SK-N-SH (cell line): ENCODE results near the gene PFN1. TPM values are rescaled to one million over a fixed set of nuclear protein-coding genes. Genes with fewer than 3 reads are reported as not detected.

ENCODE experiments used
- CTCF ChIA-PET: fragments of 300-600, 350-600 bp; formaldehyde crosslinking; extraction: SDS; loops from one replicate; lab custom pipeline; 2021; lab: Yijun Ruan, JAX
- POLR2A ChIA-PET: fragments of 350-600 bp; sonication (Branson Sonifier 250); formaldehyde crosslinking; extraction: SDS; loops from one replicate; lab custom pipeline; 2020; ENCODE audit warnings: antibody characterized with exemption, inconsistent platforms; lab: Yijun Ruan, JAX
- DNase-seq: peaks from one replicate; pipeline ENCODE4 v3.0.0; 2012
- H2AFZ ChIP-seq: fragments of 200-600 bp; sonication (generic); 2 replicates; pipeline ENCODE4 v1.8.1; 2016; ENCODE audit warnings: antibody characterized with exemption, mild to moderate bottlenecking, low read depth
- H3F3A ChIP-seq: fragments of 200-600 bp; sonication (generic); replicated peaks from 2 replicates; pipeline ENCODE3; 2016; ENCODE audit warnings: antibody characterized with exemption, mild to moderate bottlenecking; ENCODE audit not compliant: insufficient read depth
- H3K27ac ChIP-seq, 2 experiments: fragments of 200-500 bp in 1 of 2; fragments of 200-600 bp in 1 of 2; sonication (Bioruptor generic) in 1 of 2; sonication (generic), shearing (Covaris generic) in 1 of 2; 2 replicates each; pipeline versions ENCODE4 v1.5.1 to v1.6.1; 2014 to 2016; ENCODE audit warnings: low read depth in 2 of 2, inconsistent platforms in 1 of 2, low read length in 1 of 2, mild to moderate bottlenecking in 1 of 2, mixed read lengths in 1 of 2
- H3K27me3 ChIP-seq: fragments of 200-600 bp; sonication (generic), shearing (Covaris generic); 2 replicates; pipeline ENCODE4 v1.6.1; 2016; ENCODE audit warnings: mixed run types; ENCODE audit not compliant: insufficient read depth
- H3K36me3 ChIP-seq, 2 experiments: fragments of 200-500 bp in 1 of 2; fragments of 200-600 bp in 1 of 2; sonication (Bioruptor generic) in 1 of 2; sonication (generic) in 1 of 2; replicated peaks in 1 of 2; 2 replicates each; pipeline versions ENCODE3 to v1.5.1; 2014 to 2016; ENCODE audit warnings: low read length in 1 of 2, mild to moderate bottlenecking in 1 of 2; ENCODE audit not compliant: insufficient read depth in 2 of 2, control insufficient read depth in 1 of 2
- H3K4me1 ChIP-seq, 2 experiments: fragments of 200-500 bp in 1 of 2; fragments of 200-600 bp in 1 of 2; sonication (Bioruptor generic) in 1 of 2; sonication (generic), shearing (Covaris generic) in 1 of 2; 2 replicates each; pipeline versions ENCODE4 v1.5.1 to v1.6.1; 2014 to 2016; ENCODE audit warnings: low read depth in 1 of 2, low read length in 1 of 2, mixed run types in 1 of 2; ENCODE audit not compliant: insufficient read depth in 2 of 2, control insufficient read depth in 1 of 2
- H3K4me2 ChIP-seq: fragments of 200-600 bp; sonication (generic), shearing (Covaris generic); 2 replicates; pipeline ENCODE4 v1.6.1; 2017; ENCODE audit warnings: mixed run types
- H3K4me3 ChIP-seq, 2 experiments: fragments of 200-500 bp in 1 of 2; fragments of 200-600 bp in 1 of 2; sonication (Bioruptor generic) in 1 of 2; sonication (generic), shearing (Covaris generic) in 1 of 2; 2 replicates each; pipeline versions ENCODE4 v1.5.1 to v1.8.1; 2014 to 2016; ENCODE audit warnings: low read depth in 2 of 2, inconsistent platforms in 1 of 2, low read length in 1 of 2, mild to moderate bottlenecking in 1 of 2, mixed read lengths in 1 of 2, moderate library complexity in 1 of 2
- H3K79me2 ChIP-seq: fragments of 200-600 bp; sonication (generic); 2 replicates; pipeline ENCODE4 v1.8.1; 2017; ENCODE audit warnings: mild to moderate bottlenecking; ENCODE audit not compliant: insufficient read depth
- H3K9ac ChIP-seq: fragments of 200-600 bp; sonication (generic); 2 replicates; pipeline ENCODE4 v1.6.1; 2017; ENCODE audit warnings: mixed run types
- H3K9me2 ChIP-seq: fragments of 200-600 bp; sonication (generic); 2 replicates; pipeline ENCODE4 v1.6.1; 2017; ENCODE audit warnings: mixed run types
- H3K9me3 ChIP-seq: fragments of 200-600 bp; sonication (generic); 2 replicates; pipeline ENCODE4 v1.6.1; 2017; ENCODE audit warnings: mixed run types, mild to moderate bottlenecking, moderate library complexity
- H4K20me1 ChIP-seq: fragments of 200-600 bp; sonication (generic); 2 replicates; pipeline ENCODE4 v1.6.1; 2017; ENCODE audit warnings: mild to moderate bottlenecking, mixed run types; ENCODE audit not compliant: insufficient read depth
- CHD2 ChIP-seq: fragments of 150-350 bp; IDR thresholded peaks from 2 replicates; pipeline ENCODE4 v1.6.1; 2018; ENCODE audit warnings: low read length; ENCODE audit not compliant: partially characterized antibody
- EP300 ChIP-seq, 2 experiments: IDR thresholded peaks; 2 replicates each; pipeline versions ENCODE4 v1.4.0 to v1.6.1; 2012; ENCODE audit warnings: borderline replicate concordance in 1 of 2, low read depth in 1 of 2, low read length in 1 of 2
- FOSL2 ChIP-seq: IDR thresholded peaks from 2 replicates; pipeline ENCODE4 v1.4.0; 2012; ENCODE audit warnings: low read depth, mild to moderate bottlenecking, moderate library complexity, borderline replicate concordance
- FOXM1 ChIP-seq: IDR thresholded peaks from 2 replicates; pipeline ENCODE4 v1.4.0; 2012; ENCODE audit warnings: low read depth, mild to moderate bottlenecking
- GATA2 ChIP-seq: sonication (generic); formaldehyde crosslinking; IDR thresholded peaks from 2 replicates; pipeline ENCODE4 v1.5.0; 2020; ENCODE audit warnings: mild to moderate bottlenecking, missing genetic modification reagents
- MAX ChIP-seq: IDR thresholded peaks from 2 replicates; pipeline ENCODE4 v1.4.0; 2012; ENCODE audit warnings: low read depth
- NFIC ChIP-seq: IDR thresholded peaks from 2 replicates; pipeline ENCODE4 v1.4.0; 2012; ENCODE audit warnings: borderline replicate concordance
- POLR2AphosphoS5 ChIP-seq: IDR thresholded peaks from 2 replicates; pipeline ENCODE4 v1.6.1; 2012; ENCODE audit warnings: low read depth, low read length
- SIN3A ChIP-seq: IDR thresholded peaks from 2 replicates; pipeline ENCODE4 v1.6.1; 2012; ENCODE audit warnings: low read depth, mild to moderate bottlenecking, low read length, moderate library complexity, borderline replicate concordance
- SMC3 ChIP-seq: IDR thresholded peaks from 2 replicates; pipeline ENCODE4 v1.6.1; 2012; ENCODE audit warnings: low read depth, low read length, improper control_type of control experiment
- TAF1 ChIP-seq: IDR thresholded peaks from 2 replicates; pipeline ENCODE4 v1.6.1; 2012; ENCODE audit warnings: low read depth, mild to moderate bottlenecking, low read length, moderate library complexity, borderline replicate concordance
- TEAD4 ChIP-seq: IDR thresholded peaks from 2 replicates; pipeline ENCODE4 v1.4.0; 2012; ENCODE audit warnings: mild to moderate bottlenecking, borderline replicate concordance; ENCODE audit not compliant: insufficient read depth
- USF1 ChIP-seq: IDR thresholded peaks from 2 replicates; pipeline ENCODE4 v1.4.0; 2012; ENCODE audit warnings: low read depth, borderline replicate concordance
- USF2 ChIP-seq: fragments of 150-350 bp; IDR thresholded peaks from 2 replicates; pipeline ENCODE4 v1.6.1; 2017; ENCODE audit warnings: antibody characterized with exemption, low read length, low read depth, borderline replicate concordance
- ZBTB33 ChIP-seq: IDR thresholded peaks from 2 replicates; pipeline ENCODE4 v1.4.0; 2012; ENCODE audit warnings: low read depth, borderline replicate concordance
- WGBS: methylation state at CpG from one replicate; pipeline ENCODE4 v1.1.6; 2017; ENCODE audit warnings: low lambda C conversion rate; 5-methylcytosine and 5-hydroxymethylcytosine counted together
- polyA plus RNA-seq, 3 experiments: library from polyadenylated mRNA; depleted of rRNA; stranded (reverse); fragments of >200 nt; gene quantifications; 2 replicates each; pipeline ENCODE4 v1.2.3, GENCODE V29; 2012

The PFN1 gene
- polyA plus RNA-seq, 1 of the 3 experiments (the other 2 are of a cell fraction) = 2,484 TPM

- H2AFZ ChIP-seq = no peak overlapping the region
- H3K4me1 ChIP-seq = peaks cover 16 to 24% of the 10 kb centered on the region in 2 experiments; a peak in 3 of 4 replicates
- peak overlapping the region; percentile 93 to 96 for H3K27ac ChIP-seq
- H3K9ac ChIP-seq = peak overlapping the region; percentile 77
- DNase-seq = peak; percentile 62
- peaks cover 11 to 18% of the 10 kb centered on the region in 2 experiments for H3K36me3 ChIP-seq
- H3K9me3 ChIP-seq = no peaks in the 10 kb centered on the region
- peak overlapping the region; percentile 59 to 72 for H3K4me3 ChIP-seq
- CTCF ChIA-PET = interaction anchor here (0.8 to 6.6 kb wide), 9 partner anchors 11 to 94 kb away, joined by 3 to 52 read pairs (median 4); partner anchors contain the start of genes CAMTA2, CHRNE, ENO3 and SLC25A11
- TF ChIP-seq TAF1 (no peak), SIN3A (0 out of 2 replicates have a peak, but pooled peaks have one; percentile 10), SMC3 (no peak), FOXM1 (no peak), USF1 (0 out of 2 replicates have a peak, but pooled peaks have one; percentile 32)
- no peaks in the 10 kb centered on the region for H3K9me2 ChIP-seq
- H4K20me1 ChIP-seq = no peaks in the 10 kb centered on the region
- H3K27me3 ChIP-seq = no peaks in the 10 kb centered on the region
- 31% methylated on average over 23 of the region's 23 CpGs for WGBS
- H3F3A ChIP-seq = peaks cover 23% of the 10 kb centered on the region
- peak overlapping the region; percentile 97 for H3K4me2 ChIP-seq
- POLR2A ChIA-PET = interaction anchor here (1.5 to 4.2 kb wide), 4 partner anchors 16 to 29 kb away, joined by 3 to 56 read pairs (median 34); partner anchors contain the start of genes ENO3, INCA1, KIF1C and PFN1
- H3K79me2 ChIP-seq = peaks cover 48% of the 10 kb centered on the region
These were observed 20.2 kb upstream of the PFN1 start for GRCh38 chr17:4968486-4969046.

- no peaks in the 10 kb centered on the region for H3K9me2 ChIP-seq
- peak within 1 kb of the TSS; percentile 97 for H3K4me2 ChIP-seq
- peaks cover 16 to 24% of the 10 kb centered on the region in 2 experiments; a peak in 3 of 4 replicates for H3K4me1 ChIP-seq
- H3F3A ChIP-seq = peaks cover 24% of the 10 kb centered on the region
- no peak within 1 kb of the TSS; the same call in none of the 2 replicates for H2AFZ ChIP-seq
- no peaks in the 10 kb centered on the region for H3K27me3 ChIP-seq
- H3K79me2 ChIP-seq = peaks cover 50% of the 10 kb centered on the region
- H3K27ac ChIP-seq = peak within 1 kb of the TSS; percentile 93 to 96
- peak; percentile 95 for DNase-seq
- no peaks in the 10 kb centered on the region for H3K9me3 ChIP-seq
- no peaks in the 10 kb centered on the region for H4K20me1 ChIP-seq
- 6% methylated on average over 27 of the region's 66 CpGs for WGBS
- CTCF ChIA-PET = interaction anchor here (0.8 to 6.6 kb wide), 12 partner anchors 12 to 95 kb away, joined by 3 to 52 read pairs (median 3); partner anchors contain the start of genes CAMTA2, ENO3, RNF167 and SLC25A11
- POLR2A ChIA-PET = interaction anchor here (0.6 to 4.2 kb wide), 13 partner anchors 9 to 230 kb away, joined by 3 to 56 read pairs (median 5); partner anchors contain the start of genes ENO3, INCA1, KIF1C and PFN1
- peak within 1 kb of the TSS; percentile 59 to 72 for H3K4me3 ChIP-seq
- H3K9ac ChIP-seq = peak within 1 kb of the TSS; percentile 77
- peaks cover 7 to 19% of the 10 kb centered on the region in 2 experiments for H3K36me3 ChIP-seq
- TF ChIP-seq EP300 (IDR thresholded peaks at IDR 0.05; ENCODE audit: borderline replicate concordance in 1 of 2, low read depth in 1 of 2, low read length in 1 of 2) (no peak), USF1 (no peak), TEAD4 (no peak), MAX (peak; percentile 48), USF2 (no peak), FOSL2 (no peak; the same call in 1 of the 2 replicates), POLR2AphosphoS5 (no peak; the same call in none of the 2 replicates), TAF1 (peak; percentile 96), ZBTB33 (no peak), GATA2 (CRISPR knock-in tag) (no peak), CHD2 (peak; percentile 54), NFIC (no peak)
These were observed 19.5 kb upstream of the PFN1 start, which contains the start of gene SPAG7 for GRCh38 chr17:4967539-4968485. Gene SPAG7, minus strand, starts transcription at chr17:4967817. Its CDS starts 13 bp downstream, at chr17:4967804.
